Jurkat, Clone E6-1 (cell line): ENCODE data around the gene KLHL1. TPM values are rescaled to one million over a fixed set of nuclear protein-coding genes. Genes with fewer than 3 reads are reported as not detected.
A peak's percentile ranks its signal among the peaks of the same experiment; 100 is the strongest.
"Not testable (repeated sequence)": the region's sequence is repeated elsewhere in the genome, so short reads cannot be mapped to it uniquely, and the experiment has no call there.

Experiments used
- DNase-seq: peaks from one replicate; pipeline ENCODE4 v3.0.0-alpha.2; 2011; ENCODE audit warnings: low read depth, low spot score
- H3K4me3 ChIP-seq: 2 replicates; pipeline ENCODE4 v1.5.1; 2011; ENCODE audit warnings: mild to moderate bottlenecking, low read length, control low read depth, moderate library complexity
- polyA plus RNA-seq: library from polyadenylated mRNA; unstranded; fragments of >200 nt; gene quantifications from one replicate; pipeline ENCODE4 v1.2.1, GENCODE V29; 2012; ENCODE audit warnings: missing spikeins; ENCODE audit not compliant: insufficient read length, insufficient read depth

KLHL1 gene, protein sequence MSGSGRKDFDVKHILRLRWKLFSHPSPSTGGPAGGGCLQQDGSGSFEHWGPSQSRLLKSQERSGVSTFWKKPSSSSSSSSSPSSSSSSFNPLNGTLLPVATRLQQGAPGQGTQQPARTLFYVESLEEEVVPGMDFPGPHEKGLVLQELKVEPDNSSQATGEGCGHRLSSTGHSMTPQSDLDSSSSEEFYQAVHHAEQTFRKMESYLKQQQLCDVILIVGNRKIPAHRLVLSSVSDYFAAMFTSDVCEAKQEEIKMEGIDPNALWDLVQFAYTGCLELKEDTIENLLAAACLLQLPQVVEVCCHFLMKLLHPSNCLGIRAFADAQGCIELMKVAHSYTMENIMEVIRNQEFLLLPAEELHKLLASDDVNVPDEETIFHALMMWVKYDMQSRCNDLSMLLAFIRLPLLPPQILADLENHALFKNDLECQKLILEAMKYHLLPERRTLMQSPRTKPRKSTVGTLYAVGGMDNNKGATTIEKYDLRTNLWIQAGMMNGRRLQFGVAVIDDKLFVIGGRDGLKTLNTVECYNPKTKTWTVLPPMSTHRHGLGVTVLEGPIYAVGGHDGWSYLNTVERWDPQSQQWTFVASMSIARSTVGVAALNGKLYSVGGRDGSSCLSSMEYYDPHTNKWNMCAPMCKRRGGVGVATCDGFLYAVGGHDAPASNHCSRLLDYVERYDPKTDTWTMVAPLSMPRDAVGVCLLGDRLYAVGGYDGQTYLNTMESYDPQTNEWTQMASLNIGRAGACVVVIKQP
- not detected for polyA plus RNA-seq

GRCh38 chr13:70108356-70109105 is at the start of gene KLHL1:
TSS of gene KLHL1 (minus strand) at chr13:70108452. CDS start at chr13:70107699, 753 bp downstream.
- H3K4me3 ChIP-seq = no peak within 1 kb of the TSS
- DNase-seq = no peak

DNA sequence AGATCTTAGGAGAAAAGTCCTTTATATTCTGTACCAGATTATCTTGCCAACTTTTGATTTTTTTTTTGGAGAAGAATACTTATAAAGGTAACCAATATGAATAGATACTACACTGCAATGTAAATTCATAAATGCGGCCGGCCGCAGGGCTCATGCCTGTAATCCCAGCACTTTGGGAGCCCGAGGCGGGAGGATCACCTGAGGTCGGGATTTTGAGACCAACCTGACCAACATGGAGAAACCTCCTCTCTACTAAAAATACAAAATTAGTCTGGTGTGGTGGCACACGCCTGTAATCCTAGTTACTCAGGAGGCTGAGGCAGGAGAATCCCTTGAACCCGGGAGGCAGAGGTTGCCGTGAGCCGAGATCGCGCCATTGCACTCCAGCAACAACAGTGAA is 34.4 kb upstream of the KLHL1 start:
- not testable (repeated sequence) for H3K4me3 ChIP-seq, DNase-seq

DNA sequence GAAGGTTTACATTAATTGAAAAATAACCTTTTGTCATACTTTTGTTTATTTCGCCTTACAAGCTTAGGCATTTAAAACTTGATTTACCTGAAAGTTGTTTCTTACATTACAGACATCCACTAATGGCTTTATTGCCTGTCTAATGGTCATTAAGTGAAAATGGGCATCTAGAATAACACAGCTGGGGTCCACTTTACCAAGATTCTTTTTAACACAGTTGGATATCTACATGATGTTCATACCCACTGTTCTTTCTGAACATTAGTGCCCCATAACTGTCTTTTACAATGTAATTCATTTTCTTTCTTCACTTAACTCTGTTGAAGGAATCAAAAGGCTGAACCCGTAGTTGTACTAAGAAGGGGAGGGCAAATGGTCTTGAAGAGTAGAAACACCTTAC is 19.8 kb upstream of the KLHL1 start:
- H3K4me3 ChIP-seq = no peak overlapping the region
- DNase-seq = no peak

GRCh38 chr13:70125693-70126092 is 17.4 kb upstream of the KLHL1 start:
- no peak for DNase-seq
- H3K4me3 ChIP-seq = no peak overlapping the region

DNA sequence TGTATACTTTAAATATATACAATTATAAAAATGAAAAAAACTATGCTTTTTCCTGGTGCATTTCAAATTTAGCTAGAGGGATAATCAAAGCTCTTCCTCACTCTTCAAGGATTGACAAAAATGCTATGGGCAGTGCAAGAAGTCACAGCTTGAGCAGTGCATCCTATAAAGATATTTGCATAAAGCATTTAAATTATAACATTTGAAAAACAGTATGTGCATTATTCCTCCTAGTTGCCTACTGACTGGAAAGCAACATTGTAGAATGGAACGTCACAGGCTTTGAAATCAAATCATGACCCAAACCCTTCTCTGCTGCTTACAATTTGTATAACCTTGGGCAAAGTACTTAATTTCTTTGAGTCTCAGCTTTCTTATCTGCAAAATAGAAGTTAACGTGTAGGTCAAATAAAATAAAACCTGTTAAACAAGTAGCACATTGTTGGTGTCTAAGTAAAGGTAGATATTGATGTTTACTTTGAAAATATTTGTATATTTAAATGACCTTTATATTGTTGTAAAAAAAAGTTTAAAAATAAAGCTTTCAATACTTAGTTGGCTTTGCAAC is 9.2 kb upstream of the KLHL1 start:
- H3K4me3 ChIP-seq = no peak overlapping the region

GRCh38 chr13:70107498-70108281 is 562 bp downstream of the KLHL1 start, which contains the start of gene ATXN8OS:
TSS of gene ATXN8OS (plus strand) at chr13:70107826.
- H3K4me3 ChIP-seq = no peak within 1 kb of the TSS

More for the DNA sequence above, 9.2 kb upstream of the KLHL1 start:
- DNase-seq = no peak

GRCh38 chr13:70107125-70107497 is 1.1 kb downstream of the KLHL1 start:
- H3K4me3 ChIP-seq = no peak overlapping the region
- DNase-seq = no peak

More at GRCh38 chr13:70107498-70108281, 562 bp downstream of the KLHL1 start, which contains the start of gene ATXN8OS:
- DNase-seq = no peak

DNA sequence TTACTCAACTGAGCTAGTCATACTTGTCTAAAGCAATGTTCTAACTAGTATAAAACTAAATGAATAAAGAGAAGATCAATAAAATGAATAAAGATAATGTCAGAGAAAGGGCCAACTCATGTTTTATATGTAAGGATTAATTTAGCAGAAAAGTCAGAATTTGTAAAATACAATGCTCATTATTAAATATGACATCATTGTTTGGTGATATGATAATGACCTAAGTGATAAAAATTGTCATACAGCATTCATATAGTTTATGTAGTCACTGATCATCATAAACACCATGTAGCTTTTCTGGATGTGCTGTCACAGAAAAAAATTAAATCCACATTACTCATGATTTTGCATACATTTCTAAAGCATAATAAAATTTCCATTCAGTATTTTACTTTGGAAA is 3.8 kb downstream of the KLHL1 start:
- no peak for DNase-seq
- H3K4me3 ChIP-seq = no peak overlapping the region

DNA sequence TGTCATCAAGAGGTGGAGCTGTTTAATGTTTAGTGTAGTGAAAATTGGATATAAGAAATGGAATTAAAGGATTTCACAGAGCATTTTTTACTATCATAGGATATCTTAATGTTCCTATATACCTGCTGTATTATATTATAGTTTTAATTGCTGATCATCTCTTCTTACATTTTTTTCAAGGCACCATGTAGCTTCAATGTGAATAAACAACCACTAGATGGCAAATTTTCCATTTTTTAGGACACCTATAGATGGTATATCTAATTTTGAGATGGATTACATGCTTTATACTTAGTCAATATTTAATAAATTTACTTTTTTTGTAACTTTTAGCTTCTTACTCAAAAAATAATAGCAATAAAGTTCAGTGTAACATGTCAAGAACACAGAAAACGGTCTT is 9.6 kb downstream of the KLHL1 start:
- DNase-seq = peak; percentile 3
- no peak overlapping the region for H3K4me3 ChIP-seq

- no peak for DNase-seq
- no peak overlapping the region for H3K4me3 ChIP-seq
Observed at GRCh38 chr13:70090036-70090723, 18.1 kb downstream of the KLHL1 start.

GRCh38 chr13:70088926-70089325 is 19.3 kb downstream of the KLHL1 start:
- no peak overlapping the region for H3K4me3 ChIP-seq
- no peak for DNase-seq

DNA sequence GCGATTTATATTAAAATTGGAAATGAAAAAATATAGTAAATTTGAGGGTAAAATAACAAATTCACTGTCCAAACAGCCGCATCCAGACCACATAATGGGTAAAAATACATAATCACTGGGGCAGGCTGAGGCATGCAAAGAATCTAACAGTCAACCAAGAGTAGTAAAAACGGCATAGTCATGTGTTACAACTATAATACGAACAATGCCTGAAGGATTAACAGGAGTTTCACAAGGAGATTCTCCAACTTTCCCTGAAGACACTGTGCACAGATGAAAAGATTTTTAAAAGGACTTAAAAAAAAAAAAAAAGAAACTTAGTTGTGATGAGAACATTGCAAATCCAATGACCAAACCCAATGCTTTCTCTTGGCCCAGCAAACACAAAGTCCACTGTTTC is 21.0 kb downstream of the KLHL1 start:
- no peak overlapping the region for H3K4me3 ChIP-seq
- no peak for DNase-seq

DNA sequence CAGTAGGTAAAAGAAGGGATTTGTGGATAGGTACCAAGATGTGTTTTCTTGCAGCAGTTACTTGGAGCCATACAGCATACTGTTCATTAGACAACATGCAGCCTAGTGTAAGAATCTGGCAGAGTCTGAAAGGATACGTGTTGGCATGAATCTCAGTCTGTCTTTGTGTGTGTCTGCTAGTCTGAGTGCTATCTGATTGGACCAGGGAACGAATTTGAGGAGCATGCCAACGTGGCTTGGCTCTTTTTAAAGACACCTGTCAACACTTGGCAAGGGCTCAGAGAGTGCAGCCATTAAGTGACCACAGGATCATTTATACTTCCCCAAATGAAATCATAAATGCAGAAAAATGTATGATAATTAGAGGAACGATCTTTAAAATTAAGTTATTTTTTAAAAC is 28.2 kb downstream of the KLHL1 start:
- no peak for DNase-seq
- H3K4me3 ChIP-seq = no peak overlapping the region

- H3K4me3 ChIP-seq = no peak overlapping the region
- no peak for DNase-seq
Observed at GRCh38 chr13:70054572-70054971, 53.7 kb downstream of the KLHL1 start.

GRCh38 chr13:70051531-70051930 is 56.7 kb downstream of the KLHL1 start:
- no peak overlapping the region for H3K4me3 ChIP-seq
- DNase-seq = no peak

DNA sequence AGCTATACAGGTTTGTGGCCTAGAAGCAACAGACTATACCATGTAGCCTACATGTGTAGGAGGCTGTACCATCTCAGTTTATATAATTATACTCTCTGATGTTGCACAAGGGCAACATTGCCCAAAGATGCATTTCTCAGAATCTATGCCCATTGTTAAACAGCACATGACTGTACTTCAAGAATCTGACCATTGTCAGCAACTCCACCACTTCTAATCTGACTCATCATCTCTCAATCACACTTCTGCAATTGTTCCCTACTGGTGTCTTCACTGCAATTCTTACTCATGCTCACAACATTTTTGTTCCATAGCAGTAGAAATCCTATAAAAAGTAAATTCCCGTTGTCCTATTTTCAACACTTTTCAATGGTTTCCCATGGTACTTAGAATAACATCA is 64.6 kb downstream of the KLHL1 start:
- H3K4me3 ChIP-seq = no peak overlapping the region
- no peak for DNase-seq

DNA sequence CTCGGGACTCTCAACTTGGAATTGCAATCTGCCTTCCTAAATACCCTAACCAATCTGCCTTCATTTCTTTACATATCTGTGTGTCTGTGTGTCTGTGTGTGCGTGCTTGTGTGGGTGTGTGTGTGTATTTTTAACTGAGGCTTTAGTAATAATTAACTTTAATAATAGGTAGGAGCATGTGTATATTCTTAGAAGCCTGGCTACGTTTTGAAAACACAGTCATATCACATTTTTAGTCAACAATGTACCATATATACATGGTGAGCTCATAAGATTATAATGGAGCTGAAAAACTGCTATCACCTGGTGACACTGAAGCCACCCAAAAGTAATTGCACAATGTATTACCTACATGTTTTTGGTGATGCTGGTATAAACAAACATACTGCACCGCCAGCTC is 66.1 kb downstream of the KLHL1 start:
- no peak for DNase-seq
- no peak overlapping the region for H3K4me3 ChIP-seq

- DNase-seq = no peak
- H3K4me3 ChIP-seq = no peak overlapping the region
Observed at GRCh38 chr13:70034286-70034685, 74.0 kb downstream of the KLHL1 start.
